CD14-positive monocyte (primary cell): ENCODE results near the gene CDH13. TPM values are rescaled to one million over a fixed set of nuclear protein-coding genes. Genes with fewer than 3 reads are reported as not detected.

Source experiments
- DNase-seq, 3 donors: peaks; one replicate each; pipeline ENCODE4 v3.0.0-alpha.2; 2011 to 2022
- H2AFZ ChIP-seq: 2 replicates; pipeline ENCODE4 v1.6.0; 2012; ENCODE audit warnings: mild to moderate bottlenecking, low read depth, low read length, inconsistent platforms; ENCODE audit not compliant: insufficient read depth, poor library complexity, severe bottlenecking
- H3K27ac ChIP-seq, 2 donors: 1 replicate in 1 of 2; 2 replicates in 1 of 2; pipeline ENCODE4 v1.5.1; 2012 to 2013; ENCODE audit warnings: low read length in 2 of 2, control low read depth in 1 of 2, inconsistent platforms in 1 of 2, low read depth in 1 of 2, mild to moderate bottlenecking in 1 of 2
- H3K27me3 ChIP-seq, 2 donors: one replicate each; pipeline versions ENCODE4 v1.6.0 to v1.6.1; 2011 to 2013; ENCODE audit warnings: low read length in 2 of 2; ENCODE audit not compliant: control insufficient read depth in 2 of 2, insufficient read depth in 2 of 2
- H3K36me3 ChIP-seq, 2 donors: replicated peaks in 1 of 2; 1 replicate in 1 of 2; 2 replicates in 1 of 2; pipeline versions ENCODE4 v1.5.1 to v1.6.1; 2012 to 2013; ENCODE audit warnings: low read length in 2 of 2, control low read depth in 1 of 2, inconsistent platforms in 1 of 2, mild to moderate bottlenecking in 1 of 2; ENCODE audit not compliant: insufficient read depth in 2 of 2, control insufficient read depth in 1 of 2
- H3K4me1 ChIP-seq, 2 donors: 1 replicate in 1 of 2; 2 replicates in 1 of 2; pipeline versions ENCODE4 v1.5.1 to v1.6.1; 2012 to 2013; ENCODE audit warnings: low read length in 2 of 2, control low read depth in 1 of 2, inconsistent platforms in 1 of 2, mild to moderate bottlenecking in 1 of 2, moderate library complexity in 1 of 2; ENCODE audit not compliant: insufficient read depth in 2 of 2, control insufficient read depth in 1 of 2
- H3K4me2 ChIP-seq: replicated peaks from 2 replicates; pipeline ENCODE3; 2012; ENCODE audit warnings: low read length, moderate library complexity, mild to moderate bottlenecking; ENCODE audit not compliant: poor library complexity, severe bottlenecking; ENCODE audit errors: extremely low read depth
- H3K4me3 ChIP-seq, 3 experiments: fragments of 200-600 bp in 1 of 3; sonication (generic) in 1 of 3; replicated peaks in 1 of 3; 1 replicate in 2 of 3; 2 replicates in 1 of 3; pipeline ENCODE4 v1.5.1; 2011 to 2013; ENCODE audit warnings: low read length in 3 of 3, mild to moderate bottlenecking in 3 of 3, control low read depth in 2 of 3, low read depth in 2 of 3, inconsistent platforms in 1 of 3, moderate library complexity in 1 of 3
- H3K79me2 ChIP-seq: 2 replicates; pipeline ENCODE4 v1.6.0; 2012; ENCODE audit warnings: mild to moderate bottlenecking, control low read depth, inconsistent platforms, low read length, moderate library complexity; ENCODE audit not compliant: insufficient read depth
- H3K9ac ChIP-seq: 2 replicates; pipeline ENCODE4 v1.6.0; 2017; ENCODE audit warnings: low read length, mild to moderate bottlenecking; ENCODE audit not compliant: insufficient read depth, poor library complexity, severe bottlenecking
- H3K9me3 ChIP-seq, 2 donors: replicated peaks in 1 of 2; 1 replicate in 1 of 2; 2 replicates in 1 of 2; pipeline versions ENCODE4 v1.5.1 to v1.6.1; 2012 to 2013; ENCODE audit warnings: low read length in 2 of 2, control low read depth in 1 of 2; ENCODE audit not compliant: control insufficient read depth in 1 of 2, insufficient read depth in 1 of 2
- H4K20me1 ChIP-seq: 2 replicates; pipeline ENCODE4 v1.6.0; 2012; ENCODE audit warnings: mild to moderate bottlenecking, low read length, control low read depth, moderate library complexity; ENCODE audit not compliant: insufficient read depth
- H3K27ac Mint-ChIP-seq, 7 donors: one replicate each; pipeline ENCODE4 v1.8.0; 2020; ENCODE audit warnings: mild to moderate bottlenecking in 7 of 7, mixed read lengths in 7 of 7, moderate library complexity in 6 of 7, inconsistent platforms in 2 of 7
- H3K27me3 Mint-ChIP-seq, 3 donors: one replicate each; pipeline ENCODE4 v1.8.0; 2021 to 2022; ENCODE audit warnings: low read depth in 3 of 3, mild to moderate bottlenecking in 3 of 3, mixed read lengths in 3 of 3, moderate library complexity in 3 of 3, inconsistent platforms in 1 of 3
- H3K36me3 Mint-ChIP-seq, 2 donors: one replicate each; pipeline ENCODE4 v1.8.0; 2020; ENCODE audit warnings: mixed read lengths in 2 of 2, inconsistent platforms in 1 of 2, mild to moderate bottlenecking in 1 of 2
- H3K4me1 Mint-ChIP-seq: one replicate; pipeline ENCODE4 v1.8.0; 2020; ENCODE audit warnings: mild to moderate bottlenecking, mixed read lengths
- H3K4me3 Mint-ChIP-seq, 2 donors: one replicate each; pipeline ENCODE4 v1.8.0; 2020; ENCODE audit warnings: mild to moderate bottlenecking in 2 of 2, mixed read lengths in 2 of 2, moderate library complexity in 1 of 2
- H3K9me3 Mint-ChIP-seq, 7 donors: one replicate each; pipeline ENCODE4 v1.8.0; 2020 to 2022; ENCODE audit warnings: mixed read lengths in 7 of 7, mild to moderate bottlenecking in 6 of 7, moderate library complexity in 6 of 7, inconsistent platforms in 2 of 7
- CTCF ChIP-seq: fragments of 200-600 bp; IDR thresholded peaks from one replicate; pipeline ENCODE4 v1.8.0; 2022; ENCODE audit warnings: antibody characterized with exemption, mild to moderate bottlenecking
- WGBS: methylation state at CpG from one replicate; pipeline ENCODE4 v1.1.5; 2013; ENCODE audit warnings: missing lambda C conversion rate; ENCODE audit not compliant: insufficient coverage; 5-methylcytosine and 5-hydroxymethylcytosine counted together
- intact Hi-C, 2 donors: fragments of 100-400 bp; cut with micrococcal nuclease; formaldehyde crosslinking; loops; one replicate each; pipeline versions ENCODE4 v1.15.0 to v1.15.1; 2023
- polyA plus RNA-seq, 3 donors: library from polyadenylated mRNA; depleted of rRNA in 1 of 3; unstranded in 2 of 3; stranded (reverse) in 1 of 3; fragments of 300-500 nt in 2 of 3; fragments of >200 nt in 1 of 3; fragmentation: Illumina TruSeq in 2 of 3; gene quantifications; 1 replicate in 2 of 3; 2 replicates in 1 of 3; pipeline ENCODE4 v1.2.3, GENCODE V29; 2012 to 2021

Gene CDH13
- polyA plus RNA-seq, 3 donors = 0.13 to 0.19 TPM; not detected in 1

GRCh38 chr16:83701494-83701893, 1074.7 kb downstream of the CDH13 start:
- peaks cover 5 to 8% (median 6%) of the 10 kb centered on the region in 3 donors for H3K27me3 Mint-ChIP-seq
- no peak for DNase-seq

GRCh38 chr16:83704656-83705055, 1077.9 kb downstream of the CDH13 start:
- Mint-ChIP-seq H3K4me1 (no peaks in the 10 kb centered on the region), H3K4me3 (no peak overlapping the region), H3K27ac (no peak overlapping the region), H3K9me3 (peaks cover 0 to 7% (median 1%) of the 10 kb centered on the region in 7 donors), H3K36me3 (no peaks in the 10 kb centered on the region), H3K27me3 (peaks cover 2 to 6% (median 5%) of the 10 kb centered on the region in 3 donors)
- no peak for DNase-seq
- Histone ChIP-seq H3K9me3 (no peaks in the 10 kb centered on the region), H4K20me1 (no peaks in the 10 kb centered on the region), H3K27me3 (peaks cover 0 to 2% of the 10 kb centered on the region in 2 donors), H2AFZ (no peak overlapping the region), H3K4me3 (no peak overlapping the region), H3K4me1 (no peaks in the 10 kb centered on the region), H3K4me2 (no peak overlapping the region), H3K27ac (no peak overlapping the region), H3K9ac (no peak overlapping the region), H3K36me3 (no peaks in the 10 kb centered on the region), H3K79me2 (no peaks in the 10 kb centered on the region)
- no peak for TF ChIP-seq CTCF
- intact Hi-C loops = no loop called here

More at GRCh38 chr16:83701494-83701893, 1074.7 kb downstream of the CDH13 start:
- H3K79me2 ChIP-seq = no peaks in the 10 kb centered on the region
- intact Hi-C loops = no loop called here
- Mint-ChIP-seq H3K4me3 (no peak overlapping the region), H3K27ac (no peak overlapping the region), H3K36me3 (no peaks in the 10 kb centered on the region), H3K9me3 (peaks cover 0 to 3% (median 0%) of the 10 kb centered on the region in 7 donors), H3K4me1 (no peaks in the 10 kb centered on the region)
- WGBS = 36% methylated on average over 7 of the region's 9 CpGs
- H3K4me1 ChIP-seq = no peaks in the 10 kb centered on the region
- H3K4me2 ChIP-seq = no peak overlapping the region
- no peak overlapping the region for H3K9ac ChIP-seq
- no peaks in the 10 kb centered on the region for H3K36me3 ChIP-seq
- H3K27me3 ChIP-seq = peaks cover 0 to 2% of the 10 kb centered on the region in 2 donors
- no peaks in the 10 kb centered on the region for H4K20me1 ChIP-seq
- no peak overlapping the region for H3K27ac ChIP-seq
- H3K9me3 ChIP-seq = no peaks in the 10 kb centered on the region
- no peak overlapping the region for H2AFZ ChIP-seq
- TF ChIP-seq CTCF = no peak
- no peak overlapping the region for H3K4me3 ChIP-seq
